MM.1S (cell line): ENCODE data around the gene PRRT3.
A peak's percentile ranks its signal among the peaks of the same experiment; 100 is the strongest.

Experiments
- CTCF ChIP-seq: fragments of 300-600 bp; sonication (generic); IDR thresholded peaks from 2 replicates; pipeline ENCODE4 v1.5.1; 2016; ENCODE audit warnings: antibody characterized with exemption, low read length, mixed read lengths
- EZH2 ChIP-seq: fragments of 300-600 bp; sonication (generic); optimal IDR thresholded peaks from 2 replicates; pipeline ENCODE3; 2017; ENCODE audit warnings: low read depth, mild to moderate bottlenecking, antibody characterized with exemption, low read length, mixed read lengths
- EZH2phosphoT487 ChIP-seq: fragments of 300-600 bp; sonication (generic); IDR thresholded peaks from 2 replicates; pipeline ENCODE4 v1.6.1; 2018; ENCODE audit warnings: antibody characterized with exemption, low read length

DNA sequence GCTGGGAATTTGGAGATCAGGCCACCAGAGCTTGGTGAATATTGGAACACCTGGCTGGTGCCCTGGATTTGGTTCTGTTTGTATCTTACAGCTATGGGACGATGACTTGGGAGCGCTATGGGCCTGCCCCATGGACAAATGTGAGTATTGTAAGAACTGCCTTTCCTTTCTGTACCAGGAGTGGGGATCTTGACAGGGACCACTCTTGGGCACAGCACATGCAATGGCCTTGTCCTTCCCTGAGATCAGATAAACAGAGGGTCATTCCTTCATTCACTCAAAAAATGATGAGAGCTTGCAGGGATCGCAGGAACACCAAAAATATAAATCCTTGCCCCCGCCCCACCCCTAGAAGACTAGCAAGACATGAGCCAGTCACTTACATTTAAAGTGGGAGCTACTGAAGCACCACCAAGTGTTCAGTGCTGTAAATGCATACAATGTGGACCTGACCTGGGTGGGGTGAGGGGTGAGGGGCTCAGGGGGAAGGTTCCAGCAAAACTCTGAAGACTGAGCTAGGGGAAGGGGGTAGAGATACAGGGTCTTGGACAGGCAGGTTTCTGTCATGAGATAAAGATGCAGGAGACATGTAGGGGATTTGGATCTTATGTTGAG is 21.3 kb downstream of the PRRT3 start:
- TF ChIP-seq CTCF (peak; percentile 17), EZH2phosphoT487 (no peak), EZH2 (no peak)
